HG03060 (cell line): Measurements from ENCODE around the gene ENTPD6.

Experiments
- ATAC-seq: cut with Tn5 transposase; IDR thresholded peaks from one replicate; pipeline ENCODE4 v1.9.1; 2021; ENCODE audit warnings: low read depth, moderate number of reproducible peaks; ENCODE audit not compliant: unreplicated experiment

Gene ENTPD6

DNA sequence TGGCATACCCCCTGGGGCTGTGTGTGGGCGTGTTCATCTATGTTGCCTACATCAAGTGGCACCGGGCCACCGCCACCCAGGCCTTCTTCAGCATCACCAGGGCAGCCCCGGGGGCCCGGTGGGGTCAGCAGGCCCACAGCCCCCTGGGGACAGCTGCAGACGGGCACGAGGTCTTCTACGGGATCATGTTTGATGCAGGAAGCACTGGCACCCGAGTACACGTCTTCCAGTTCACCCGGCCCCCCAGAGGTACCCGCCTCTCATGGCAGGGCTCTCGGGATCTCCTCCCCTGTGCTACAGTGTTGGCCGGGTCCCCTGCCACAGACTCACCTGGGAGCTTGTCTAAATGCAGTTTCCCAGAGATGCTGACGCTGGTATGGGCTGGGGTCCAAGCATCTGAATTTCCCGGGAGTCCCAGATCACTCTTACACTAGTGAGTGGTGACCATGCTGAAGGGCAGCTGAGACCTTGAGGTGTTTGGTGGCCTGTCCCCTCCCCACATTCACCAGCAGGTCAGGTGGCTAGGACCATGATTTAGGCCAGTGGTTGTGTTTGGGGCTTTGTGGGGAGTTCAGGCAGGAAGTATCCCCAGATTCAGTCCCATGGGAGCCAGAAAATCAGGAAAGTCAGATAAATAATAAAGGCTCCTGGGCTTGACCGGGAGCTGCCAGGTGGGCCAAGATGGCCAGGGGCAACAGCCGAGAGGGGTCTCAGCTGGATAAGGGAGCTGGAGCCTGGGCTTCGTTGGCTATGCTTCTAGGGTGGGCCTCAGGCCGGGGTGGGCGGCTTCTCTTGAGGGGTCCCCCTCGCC is 11.8 kb downstream of the ENTPD6 start:
- ATAC-seq: no peak

DNA sequence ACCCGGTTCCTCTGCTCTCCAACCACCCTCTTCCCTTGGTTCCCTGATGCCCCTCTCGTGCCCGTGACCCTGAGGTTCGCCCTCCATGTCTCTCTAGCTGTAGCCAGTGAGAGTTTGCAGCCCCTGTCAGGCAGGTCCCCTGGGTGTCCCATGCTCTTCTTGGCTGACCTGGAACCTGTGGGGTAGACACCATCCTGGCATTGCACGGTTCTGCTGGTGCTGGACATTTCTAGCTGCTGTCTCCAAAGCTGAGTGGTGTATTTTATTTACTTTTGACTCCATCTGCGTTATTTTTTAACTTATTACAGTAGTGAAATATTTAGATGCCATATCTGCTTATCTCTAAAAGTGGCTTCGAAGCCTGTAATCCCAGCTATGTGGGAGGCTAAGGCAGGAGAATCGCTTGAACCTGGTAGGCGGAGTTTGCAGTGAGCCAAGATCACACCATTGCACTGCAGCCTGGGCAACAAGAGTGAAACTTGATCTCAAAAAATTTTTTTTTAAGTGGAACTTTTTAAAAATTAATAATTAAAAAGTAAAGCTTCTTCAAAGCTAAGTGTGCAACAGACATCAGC is 12.5 kb downstream of the ENTPD6 start:
- ATAC-seq: no peak

DNA sequence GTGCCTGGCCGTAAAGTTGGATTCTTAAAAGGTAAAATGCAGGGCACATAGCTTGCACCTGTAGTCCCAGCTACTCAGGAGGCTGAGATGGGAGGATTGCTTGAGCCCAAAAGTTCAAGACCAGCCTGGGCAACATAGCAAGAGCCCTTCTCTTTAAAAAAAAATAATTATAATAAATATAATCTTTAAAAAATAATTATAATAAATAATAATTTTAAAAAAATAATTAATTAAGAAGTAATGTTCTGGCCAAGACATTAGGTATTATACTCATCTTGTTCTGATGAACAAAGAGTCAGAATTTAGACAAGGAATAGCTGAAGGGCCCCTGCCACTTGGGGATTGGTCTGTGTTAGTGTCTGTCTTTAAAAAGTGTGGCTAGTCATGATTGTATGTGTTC is 13.9 kb downstream of the ENTPD6 start:
- ATAC-seq: no peak

DNA sequence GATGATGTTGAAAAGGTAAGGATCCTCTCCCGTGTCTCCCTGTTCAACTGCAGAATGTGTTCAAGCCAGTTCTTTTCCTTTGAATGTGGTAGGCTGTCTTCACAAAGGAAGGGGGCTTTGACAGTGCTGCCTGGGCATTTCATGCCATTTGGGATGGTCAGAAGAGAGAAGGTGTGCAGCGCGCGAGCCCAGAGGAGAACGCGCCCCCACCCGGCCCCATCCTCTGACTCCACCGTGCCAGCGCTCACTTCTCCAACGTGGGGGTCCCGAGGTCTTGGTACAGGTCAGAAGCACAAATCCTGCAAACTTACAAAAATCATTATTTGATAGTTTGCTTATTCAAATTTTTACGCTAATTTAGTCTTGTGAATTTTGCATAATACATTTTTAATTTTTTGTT is 14.4 kb downstream of the ENTPD6 start:
- no peak for ATAC-seq

DNA sequence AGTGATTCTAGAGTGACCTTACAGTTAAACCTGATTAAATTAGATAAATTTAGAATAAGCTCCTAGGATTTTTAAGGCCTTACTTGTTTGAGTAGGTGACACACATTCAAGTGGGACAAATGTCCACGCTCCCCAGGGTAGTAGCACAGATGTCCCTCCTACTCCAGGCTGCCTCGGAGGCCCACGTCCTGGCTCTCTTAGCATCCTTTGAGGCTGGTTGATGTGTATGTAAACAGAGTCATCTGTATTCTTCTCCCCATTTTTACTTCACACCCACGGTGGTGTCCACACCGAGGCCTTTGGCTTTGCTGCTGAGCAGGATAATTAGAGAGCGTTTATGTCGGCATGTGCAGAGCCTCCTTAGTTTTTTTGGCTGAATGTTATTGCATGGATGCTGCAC is 15.8 kb downstream of the ENTPD6 start:
- no peak for ATAC-seq

DNA sequence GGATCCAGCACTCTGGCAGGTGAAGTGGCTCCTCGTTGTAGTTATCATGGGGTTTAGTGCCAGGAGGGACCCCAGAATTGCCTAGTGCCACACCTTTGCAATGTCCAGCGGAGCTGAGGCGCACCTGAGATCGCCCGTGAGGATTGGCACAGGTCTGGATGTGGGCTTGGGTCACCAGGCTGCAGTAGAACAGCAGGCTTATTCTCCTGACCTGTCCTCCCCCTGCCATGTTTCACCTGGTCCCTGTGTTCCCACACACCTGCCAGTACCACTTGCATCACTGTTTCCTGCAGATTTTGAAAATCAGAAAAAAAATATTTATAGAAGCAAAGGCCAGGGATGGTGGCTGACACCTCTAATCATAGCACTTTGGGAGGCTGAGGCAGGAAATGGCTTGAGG is 16.7 kb downstream of the ENTPD6 start:
- ATAC-seq: no peak

DNA sequence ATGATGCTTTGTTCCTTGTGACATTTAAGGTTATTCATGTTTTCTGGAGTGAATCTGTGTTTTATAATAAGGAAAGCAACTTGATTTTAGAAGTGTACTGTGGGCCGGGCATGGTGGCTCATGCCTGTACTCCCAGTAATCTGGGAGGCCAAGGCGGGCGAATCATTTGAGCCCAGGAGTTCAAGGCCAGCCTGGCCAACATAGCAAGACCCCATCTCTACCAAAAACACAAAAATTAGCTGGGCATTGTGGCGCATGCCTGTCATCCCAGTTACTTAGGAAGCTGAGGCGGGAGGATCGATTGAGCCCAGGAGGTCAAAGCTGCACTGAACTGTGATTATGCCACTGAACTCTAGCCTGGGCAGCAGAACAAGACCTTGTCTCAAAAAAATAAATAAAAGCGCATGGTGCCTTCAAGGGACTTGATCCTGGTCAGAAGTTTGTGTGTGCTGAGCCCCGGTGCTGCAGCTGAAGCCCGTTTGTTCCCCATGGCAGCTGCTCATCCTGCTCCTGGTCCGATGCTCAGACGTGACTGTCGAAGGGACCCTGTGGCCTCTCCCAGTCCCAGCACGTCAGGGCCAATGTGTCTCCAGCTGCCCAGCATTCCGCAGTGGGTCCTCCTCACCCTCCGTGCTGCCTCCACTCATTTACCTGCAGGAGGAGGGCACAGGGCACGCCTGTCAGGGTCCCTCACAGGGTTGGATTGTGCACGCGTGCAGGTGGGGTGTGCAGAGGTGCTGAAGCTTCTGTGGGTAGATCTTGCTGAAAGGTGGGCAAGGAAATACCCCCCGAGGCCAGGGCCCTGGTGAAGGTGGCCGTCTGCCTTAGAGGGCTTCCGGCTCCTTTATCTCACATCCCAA is 18.3 kb downstream of the ENTPD6 start:
- ATAC-seq: no peak

DNA sequence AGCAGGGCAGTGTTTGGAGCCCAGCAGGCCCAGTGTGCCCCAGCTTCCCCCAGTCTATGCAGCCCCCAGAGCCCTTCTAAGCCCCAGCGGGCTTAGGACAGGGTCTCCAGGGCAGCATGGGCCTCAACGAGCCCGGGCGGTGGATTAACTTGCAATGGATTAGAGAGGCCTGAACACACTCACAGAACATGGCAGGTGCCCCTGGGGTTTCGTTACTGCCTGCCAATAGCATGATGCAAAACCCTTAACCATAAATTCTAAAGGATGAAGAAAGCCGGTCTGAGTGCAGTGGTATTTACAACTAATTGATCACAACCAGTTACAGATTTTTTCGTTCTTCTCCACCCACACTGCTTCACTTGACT is 18.9 kb downstream of the ENTPD6 start:
- no peak for ATAC-seq

DNA sequence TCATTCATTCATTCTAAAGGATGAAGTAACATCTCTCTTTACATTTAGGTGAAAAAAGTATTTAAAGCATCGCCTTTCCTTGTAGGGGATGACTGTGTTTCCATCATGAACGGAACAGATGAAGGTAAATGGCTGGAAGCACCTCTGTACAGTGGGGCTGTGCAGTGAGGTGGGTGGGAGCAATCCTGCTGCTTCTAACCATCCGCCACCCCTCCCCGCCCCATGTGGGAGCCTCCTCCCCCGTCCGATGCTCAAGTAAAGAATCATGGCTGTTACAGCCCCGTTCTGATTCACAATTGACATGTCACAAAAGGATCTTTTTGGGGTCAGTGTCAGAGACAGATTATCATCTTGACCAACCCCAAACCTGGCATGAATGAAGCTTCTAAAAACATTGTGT is 19.3 kb downstream of the ENTPD6 start:
- no peak for ATAC-seq

DNA sequence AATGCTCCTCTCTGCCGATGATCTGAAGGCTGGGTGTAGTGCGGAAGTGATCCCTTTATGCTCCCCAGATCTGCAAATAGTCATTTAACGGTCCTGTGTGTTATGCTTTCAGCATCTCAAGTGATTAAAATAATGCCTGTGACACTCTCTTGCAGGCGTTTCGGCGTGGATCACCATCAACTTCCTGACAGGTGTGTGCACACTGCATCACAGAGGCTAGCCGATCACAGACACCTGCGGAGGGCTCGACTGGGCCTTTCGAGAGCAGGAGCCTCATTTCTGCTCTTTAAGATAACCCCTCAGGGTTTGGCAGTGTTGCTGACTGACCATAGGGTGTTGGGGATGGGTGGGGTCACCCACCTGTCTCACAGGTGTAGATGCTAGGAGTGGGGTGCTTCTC is 20.0 kb downstream of the ENTPD6 start:
- ATAC-seq: no peak

DNA sequence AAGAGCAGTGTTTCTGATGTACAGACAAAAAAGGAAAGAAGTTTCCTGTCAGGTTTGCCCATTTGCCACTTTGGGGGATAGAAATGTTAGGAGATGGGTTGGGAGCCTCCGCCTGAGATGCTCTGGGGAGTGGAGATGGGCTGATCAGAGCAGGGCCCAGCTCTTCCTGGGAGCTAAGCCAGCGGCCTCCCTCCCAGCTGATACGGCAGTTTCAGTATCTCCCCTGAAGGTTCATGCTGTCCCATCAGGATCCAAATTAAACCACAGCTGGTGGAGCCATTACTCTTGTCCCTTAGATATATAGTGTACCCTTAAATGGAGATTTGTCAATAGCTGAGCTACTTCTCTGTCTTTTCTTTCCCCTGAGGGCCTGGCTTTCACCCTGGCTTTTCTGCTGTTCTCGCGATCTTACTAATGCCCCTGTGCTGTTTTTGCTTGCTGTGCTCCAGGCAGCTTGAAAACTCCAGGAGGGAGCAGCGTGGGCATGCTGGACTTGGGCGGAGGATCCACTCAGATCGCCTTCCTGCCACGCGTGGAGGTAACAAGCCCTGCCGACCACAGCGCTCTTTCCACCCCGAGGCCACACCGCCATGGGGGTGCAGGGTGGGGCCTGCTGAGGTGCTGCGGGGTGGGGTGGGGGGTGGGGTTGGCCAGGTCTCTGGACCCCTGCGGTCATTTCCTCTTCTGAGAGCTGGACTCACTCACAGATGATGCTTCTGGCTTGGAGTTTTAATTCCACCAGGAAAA is 20.9 kb downstream of the ENTPD6 start:
- ATAC-seq: no peak

DNA sequence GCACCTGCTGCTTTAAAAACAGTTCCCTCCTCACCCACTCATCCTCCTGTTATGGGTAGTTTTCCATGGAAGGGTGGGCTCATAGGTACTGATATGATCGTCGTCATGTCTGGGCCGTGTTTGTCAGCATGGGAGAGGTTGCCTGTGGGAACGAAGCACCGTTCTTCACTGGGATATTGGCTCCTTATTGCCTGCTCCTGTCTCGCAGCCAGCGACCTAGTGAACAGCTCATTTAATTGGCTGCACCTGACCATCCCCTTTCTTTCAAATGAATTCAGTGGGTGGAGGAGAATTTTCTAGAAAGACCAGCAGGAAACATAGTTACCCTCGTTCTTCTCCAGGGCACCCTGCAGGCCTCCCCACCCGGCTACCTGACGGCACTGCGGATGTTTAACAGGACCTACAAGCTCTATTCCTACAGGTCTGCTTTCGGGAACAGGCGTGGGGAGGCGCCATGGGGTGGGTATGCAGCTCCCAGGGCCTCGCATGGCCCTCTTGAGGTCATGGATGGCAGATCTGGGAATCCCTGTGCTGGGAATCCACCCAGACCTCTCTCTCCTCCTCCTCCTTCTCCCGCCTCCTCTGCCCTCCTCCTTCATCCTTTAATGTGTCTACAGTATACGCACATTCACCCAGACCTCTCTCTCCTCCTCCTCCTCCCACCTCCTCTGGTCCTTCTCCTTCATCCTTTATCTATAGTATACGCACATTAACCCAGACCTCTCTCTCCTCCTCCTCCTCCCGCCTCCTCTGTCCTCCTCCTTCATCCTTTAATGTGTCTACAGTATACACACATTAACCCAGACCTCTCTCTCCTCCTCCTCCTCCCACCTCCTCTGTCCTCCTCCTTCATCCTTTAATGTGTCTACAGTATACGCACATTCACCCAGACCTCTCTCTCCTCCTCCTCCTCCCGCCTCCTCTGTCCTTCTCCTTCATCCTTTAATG is 21.9 kb downstream of the ENTPD6 start:
- ATAC-seq: no peak

DNA sequence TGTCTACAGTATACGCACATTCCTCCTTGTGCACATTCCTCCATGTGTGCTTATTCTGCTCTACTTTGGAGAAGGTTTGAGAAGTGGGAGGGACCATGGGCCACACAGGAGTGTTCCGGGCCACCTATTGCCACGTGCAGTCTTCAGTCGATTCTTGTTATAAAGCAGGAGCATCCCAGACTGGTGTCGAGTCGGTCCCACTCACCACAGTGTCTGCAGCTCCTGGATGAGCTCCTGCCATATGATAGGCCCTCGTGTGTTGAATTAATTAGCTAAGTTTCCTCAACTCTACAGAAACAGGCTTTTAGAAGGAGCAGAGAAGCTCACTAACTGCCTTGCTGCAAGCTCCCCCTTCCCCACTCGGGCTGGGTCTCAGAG is 22.6 kb downstream of the ENTPD6 start:
- no peak for ATAC-seq

DNA sequence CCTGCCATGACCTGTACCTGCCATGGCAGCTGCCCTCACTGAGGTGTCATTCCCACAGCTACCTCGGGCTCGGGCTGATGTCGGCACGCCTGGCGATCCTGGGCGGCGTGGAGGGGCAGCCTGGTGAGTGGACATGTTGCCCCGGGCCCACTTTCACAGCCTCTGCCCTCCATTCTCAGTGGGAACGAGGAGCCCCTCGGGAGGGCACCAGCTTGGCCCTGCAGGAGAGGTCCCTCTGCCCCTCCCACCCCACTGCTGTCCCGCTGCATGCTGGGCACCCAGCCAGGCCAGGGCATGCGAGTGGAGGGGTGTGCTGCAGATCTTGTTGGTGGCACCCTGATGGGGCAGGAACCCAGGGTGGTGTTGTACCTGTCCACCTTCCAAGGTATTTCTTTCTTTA is 23.0 kb downstream of the ENTPD6 start:
- no peak for ATAC-seq

DNA sequence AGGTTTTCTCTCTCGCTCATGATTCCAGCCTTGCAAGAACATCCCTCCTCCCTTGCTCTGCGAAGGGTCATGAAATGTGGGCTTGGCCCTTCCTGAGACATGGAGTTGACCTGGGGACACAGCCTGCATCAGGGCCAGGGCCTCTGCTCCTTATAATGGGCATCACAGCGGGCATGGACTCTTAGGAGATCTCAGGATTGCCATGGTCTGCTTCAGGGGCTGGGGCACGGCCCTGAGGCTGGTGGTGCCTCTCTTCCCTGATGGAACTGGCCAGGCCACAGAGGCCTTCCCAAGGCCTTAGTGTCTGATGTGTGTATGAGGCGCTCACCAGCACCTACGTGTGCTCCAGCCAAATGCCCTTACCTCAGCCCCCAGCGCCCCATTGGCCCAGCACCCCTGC is 23.9 kb downstream of the ENTPD6 start:
- no peak for ATAC-seq

DNA sequence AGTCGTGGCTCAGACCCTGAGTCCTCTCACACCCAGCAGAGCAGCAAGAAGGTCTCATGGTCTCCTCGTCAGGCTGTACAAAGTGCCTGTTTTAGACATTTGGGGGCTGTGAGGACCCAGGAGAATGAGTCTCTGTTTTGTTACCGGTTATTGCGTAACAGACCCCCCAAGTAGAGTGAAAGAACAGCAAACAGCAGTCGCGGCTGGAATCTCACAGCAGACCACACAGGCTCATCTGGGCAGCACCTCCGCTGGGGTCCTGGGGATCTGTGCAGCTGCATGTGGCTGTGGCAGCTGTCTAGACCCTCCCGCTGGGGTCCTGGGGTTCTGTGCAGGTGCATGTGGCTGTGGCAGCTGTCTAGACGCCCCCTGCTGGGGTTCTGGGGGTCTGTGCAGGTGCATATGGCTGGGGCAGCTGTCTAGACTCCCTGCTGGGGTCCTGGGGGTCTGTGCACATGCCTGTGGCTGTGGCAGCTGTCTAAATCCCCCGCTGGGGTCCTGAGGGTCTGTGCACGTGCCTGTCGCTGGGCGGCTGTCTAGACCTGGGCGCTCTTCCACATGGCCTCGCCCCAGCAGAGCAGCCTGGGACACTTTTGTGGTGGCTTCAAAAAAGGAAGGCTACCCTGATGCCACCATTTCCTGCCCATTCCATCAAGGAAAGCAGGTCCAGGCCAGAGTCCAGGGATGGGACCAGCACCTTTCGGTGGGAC is 24.7 kb downstream of the ENTPD6 start:
- no peak for ATAC-seq

DNA sequence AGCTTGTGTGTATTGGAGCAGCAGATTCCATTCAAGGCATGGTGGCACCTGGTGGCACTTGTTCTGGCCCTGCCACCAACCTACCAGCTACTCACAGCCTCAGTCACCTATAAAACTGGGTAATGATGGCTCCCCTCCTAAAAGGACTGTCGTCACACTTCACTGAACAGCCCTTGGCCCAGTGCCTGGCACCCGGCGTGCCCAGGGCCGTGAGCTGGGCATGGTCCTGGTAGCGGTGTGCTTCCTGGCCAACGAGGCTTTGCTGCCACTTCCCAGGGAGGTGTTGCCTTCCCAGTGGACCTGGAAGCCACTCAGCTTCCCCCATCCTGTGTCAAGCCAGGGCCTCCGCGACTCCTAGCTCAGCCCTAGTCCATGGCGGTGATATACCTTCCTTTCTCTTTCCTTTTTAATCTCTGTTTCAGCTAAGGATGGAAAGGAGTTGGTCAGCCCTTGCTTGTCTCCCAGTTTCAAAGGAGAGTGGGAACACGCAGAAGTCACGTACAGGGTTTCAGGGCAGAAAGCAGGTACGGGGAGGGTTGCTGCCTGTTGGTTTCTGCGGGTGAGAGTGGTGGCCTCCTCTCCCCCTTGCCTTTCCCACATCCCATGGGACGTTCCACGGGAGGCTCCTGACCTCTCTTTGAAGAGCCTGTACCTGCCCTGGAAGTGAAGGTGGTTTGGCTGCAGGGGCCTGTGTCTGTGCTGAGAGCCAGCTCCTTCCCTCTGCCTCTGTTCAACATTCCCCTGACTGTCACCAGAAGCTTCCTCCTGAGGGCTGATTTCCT is 25.5 kb downstream of the ENTPD6 start:
- no peak for ATAC-seq
